AML-193 (cell line): Measurements from ENCODE around the gene MAD1L1.
A peak's percentile ranks its signal among the peaks of the same experiment; 100 is the strongest.

Experiments
- DNase-seq, 2 experiments: peaks; one replicate each; lab custom pipeline; 2025; lab: John Stamatoyannopoulos, UW

The MAD1L1 gene

DNA sequence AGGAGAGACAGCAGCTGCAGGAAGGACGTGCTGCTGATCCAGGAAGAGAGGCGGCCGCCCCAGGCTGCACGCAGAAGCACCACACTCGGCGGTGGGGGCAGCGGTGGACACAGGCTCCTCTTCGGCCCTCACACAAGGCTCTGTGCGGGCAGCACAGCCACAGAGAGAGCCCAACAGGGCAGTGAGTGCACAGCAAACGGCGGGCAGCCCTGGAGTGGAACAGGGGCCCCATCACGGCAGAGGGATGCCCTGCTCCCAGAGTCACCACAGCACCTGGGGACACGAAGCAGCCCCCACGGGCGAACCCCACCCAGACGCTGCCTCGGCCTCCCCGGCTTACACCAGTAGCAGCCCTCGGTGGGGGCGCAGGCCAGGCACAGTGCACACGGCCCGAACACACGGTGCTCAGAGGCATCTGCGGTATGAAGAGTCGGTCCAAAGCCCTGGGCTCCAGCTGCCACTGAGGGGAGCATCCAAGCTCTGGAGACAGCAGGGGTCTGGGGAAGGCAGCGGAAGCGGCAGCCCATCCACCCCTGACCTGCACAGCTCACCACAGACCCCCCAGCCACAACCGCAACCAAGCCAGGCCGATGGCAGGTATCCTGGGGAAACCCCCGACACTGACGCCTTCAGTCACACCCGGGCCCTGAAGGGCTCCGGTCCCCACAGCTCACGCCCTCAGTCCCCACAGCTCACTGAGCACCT is 26.1 kb upstream of the MAD1L1 start:
- DNase-seq, result no peak

DNA sequence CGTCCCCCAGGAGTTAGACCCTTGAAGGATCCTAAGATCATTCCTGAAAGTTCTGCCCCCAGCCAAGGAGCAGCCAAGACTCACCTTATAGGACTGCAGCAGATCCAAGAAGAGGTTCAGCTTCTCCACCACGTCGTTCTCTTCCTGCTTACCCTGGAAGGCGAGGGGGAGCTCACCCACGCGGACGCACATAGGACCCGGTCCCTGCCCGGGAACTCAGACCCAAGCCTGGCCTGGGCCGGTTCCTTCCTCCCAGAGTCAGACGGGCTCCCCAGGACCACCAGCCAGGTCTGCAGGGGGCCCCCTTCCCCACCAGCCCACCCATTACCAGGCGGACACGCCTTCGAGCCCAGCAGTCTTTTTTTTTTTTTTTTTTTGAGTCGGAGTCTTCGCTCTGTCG is 24.9 kb upstream of the MAD1L1 start:
- DNase-seq, result no peak

- DNase-seq, result no peak
Observed at GRCh38 chr7:2257046-2257551, 24.4 kb upstream of the MAD1L1 start.

GRCh38 chr7:2256306-2257045 is 23.7 kb upstream of the MAD1L1 start:
- DNase-seq, result no peak

- DNase-seq, result no peak
Observed at GRCh38 chr7:2255145-2256139, 22.7 kb upstream of the MAD1L1 start.

GRCh38 chr7:2254429-2255144 is 21.8 kb upstream of the MAD1L1 start:
- DNase-seq, result no peak

DNA sequence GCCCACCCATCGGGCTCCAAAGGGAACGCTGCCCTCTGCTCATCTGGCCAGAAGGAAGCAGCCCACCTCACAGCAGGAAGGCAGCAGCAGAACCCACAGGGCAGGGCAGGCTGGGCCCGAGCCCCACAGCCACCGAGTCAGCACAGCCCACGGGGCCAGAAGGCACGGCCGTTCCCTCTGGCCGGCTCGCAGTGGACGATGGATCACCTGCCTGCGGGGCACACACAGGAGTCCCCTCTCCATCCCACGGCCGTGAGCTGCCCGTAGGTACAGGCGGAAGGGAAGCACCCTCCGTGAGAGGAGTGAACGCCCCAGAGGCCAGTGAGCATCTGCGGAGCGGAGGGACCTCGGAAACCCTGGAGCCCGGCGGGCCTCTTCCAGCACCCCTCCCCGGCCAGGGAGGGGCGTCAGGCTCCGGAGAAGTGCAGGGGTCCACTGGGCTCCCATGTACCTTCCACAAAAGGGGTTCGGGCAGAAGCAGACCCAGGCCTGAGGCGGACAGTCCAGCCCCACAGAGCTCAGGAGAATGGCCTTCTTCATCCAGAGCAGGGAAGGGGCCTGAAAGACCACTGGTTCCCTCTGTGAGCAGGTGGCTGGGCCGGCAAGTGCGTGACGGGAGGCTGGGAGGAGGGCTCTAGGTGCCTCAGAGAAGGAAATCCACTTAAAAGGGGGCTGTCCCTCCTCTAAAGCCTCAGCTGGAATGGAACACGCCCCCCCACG is 20.9 kb upstream of the MAD1L1 start:
- DNase-seq, result no peak

GRCh38 chr7:2253021-2253420 is 20.3 kb upstream of the MAD1L1 start:
- DNase-seq, result no peak

- no peak for DNase-seq
Observed at GRCh38 chr7:2251841-2252771, 19.4 kb upstream of the MAD1L1 start.

DNA sequence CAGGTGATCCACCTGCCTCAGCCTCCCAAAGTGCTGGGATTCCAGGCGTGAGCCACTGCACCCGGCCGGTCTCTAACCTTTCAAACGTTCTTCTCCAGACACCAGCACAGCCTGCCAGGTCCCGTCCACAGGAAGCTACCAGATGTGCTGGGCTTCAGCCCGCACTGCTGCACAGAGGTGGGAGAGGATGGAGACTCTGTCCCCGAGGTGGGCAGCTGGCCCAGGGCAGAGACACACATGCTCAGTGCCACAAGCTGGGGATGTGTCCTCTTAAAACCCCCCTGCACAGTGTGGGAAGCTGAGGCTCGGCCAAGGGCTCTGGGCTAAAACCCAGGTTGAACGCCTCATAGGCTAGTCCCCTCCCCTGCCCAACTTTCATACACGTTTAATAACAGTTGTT is 18.6 kb upstream of the MAD1L1 start:
- no peak for DNase-seq

DNA sequence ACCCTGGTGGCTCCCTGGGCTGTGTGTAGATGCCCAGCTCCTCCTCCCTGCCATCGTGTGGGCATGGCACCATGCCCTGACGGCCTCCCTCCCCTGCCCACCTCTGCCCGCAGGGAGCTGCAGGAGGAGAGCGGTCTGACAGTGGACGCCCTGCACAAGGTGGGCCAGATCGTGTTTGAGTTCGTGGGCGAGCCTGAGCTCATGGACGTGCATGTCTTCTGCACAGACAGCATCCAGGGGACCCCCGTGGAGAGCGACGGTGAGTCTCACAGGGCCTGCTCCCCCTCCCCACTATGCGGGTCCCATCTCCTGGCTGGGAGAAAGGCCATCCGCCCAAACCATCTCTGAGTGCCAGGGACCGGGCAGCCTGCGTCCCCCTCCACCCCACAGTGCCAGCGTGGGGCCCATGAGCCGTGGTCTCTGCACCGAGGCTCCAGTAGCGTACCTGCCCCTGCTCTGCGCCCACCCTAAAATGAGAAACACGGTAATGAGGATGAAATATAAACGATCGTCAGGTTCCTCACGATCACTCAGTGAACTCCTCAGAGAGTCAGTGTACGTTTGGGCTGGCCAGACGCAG is 17.1 kb upstream of the MAD1L1 start:
- DNase-seq, result no peak

GRCh38 chr7:2248984-2249694 is 16.4 kb upstream of the MAD1L1 start:
- DNase-seq, result peak; percentile 85 to 86

- DNase-seq, result peak in 1 of 2 experiments; percentile 2
Observed at GRCh38 chr7:2247141-2247995, 14.6 kb upstream of the MAD1L1 start.

GRCh38 chr7:2245883-2246675 is 13.3 kb upstream of the MAD1L1 start:
- no peak for DNase-seq

- no peak for DNase-seq
Observed at GRCh38 chr7:2244404-2244995, 11.8 kb upstream of the MAD1L1 start.

DNA sequence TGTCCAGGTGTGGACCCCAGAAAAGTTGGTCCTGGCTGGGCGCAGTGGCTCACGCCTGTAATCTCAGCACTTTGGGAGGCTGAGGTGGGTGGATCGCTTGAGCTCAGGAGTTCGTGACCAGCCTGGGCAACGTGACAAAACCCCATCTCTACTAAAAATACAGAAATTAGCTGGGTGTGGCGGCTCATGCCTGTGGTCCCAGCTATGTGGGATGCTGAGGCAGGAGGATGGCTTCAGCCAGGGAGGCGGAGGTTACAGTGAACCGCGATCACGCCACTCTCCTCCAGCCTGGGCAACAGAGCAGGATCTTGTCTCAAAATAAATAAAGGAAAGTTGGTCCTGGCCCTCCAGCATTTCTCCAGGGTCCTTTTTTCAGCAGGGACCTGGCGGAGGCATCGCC is 10.7 kb upstream of the MAD1L1 start:
- no peak for DNase-seq
